HG02973 (cell line): ENCODE data around the gene KLK15.

ENCODE experiments used
- ATAC-seq: cut with Tn5 transposase; IDR thresholded peaks from one replicate; pipeline ENCODE4 v1.9.1; 2021; ENCODE audit warnings: moderate library complexity; ENCODE audit not compliant: unreplicated experiment

The KLK15 gene

GRCh38 chr19:50833117-50833801 lies at the start of gene KLK15:
Gene KLK15, minus strand, starts transcription at chr19:50833574. Its CDS starts 2,082 bp downstream, at chr19:50831492.
- ATAC-seq = no peak

GRCh38 chr19:50882188-50882587 lies 48.8 kb upstream of the KLK15 start:
- ATAC-seq = no peak

GRCh38 chr19:50880241-50880640 lies 46.9 kb upstream of the KLK15 start:
- no peak for ATAC-seq

- no peak for ATAC-seq
Measured at GRCh38 chr19:50878851-50879250, 45.5 kb upstream of the KLK15 start.

GRCh38 chr19:50877338-50877737 lies 44.0 kb upstream of the KLK15 start:
- no peak for ATAC-seq

- no peak for ATAC-seq
Measured at GRCh38 chr19:50876456-50876855, 43.1 kb upstream of the KLK15 start.

GRCh38 chr19:50875795-50876422 lies 42.5 kb upstream of the KLK15 start:
- no peak for ATAC-seq

- no peak for ATAC-seq
Measured at GRCh38 chr19:50874211-50874610, 40.8 kb upstream of the KLK15 start.

GRCh38 chr19:50873056-50873455 lies 39.7 kb upstream of the KLK15 start, which contains the start of gene KLK2:
Gene KLK2, plus strand, starts transcription at chr19:50873439. Its CDS starts 35 bp downstream, at chr19:50873474.
- no peak for ATAC-seq

- no peak for ATAC-seq
Measured at GRCh38 chr19:50870417-50871089, 37.2 kb upstream of the KLK15 start.

- no peak for ATAC-seq
Measured at GRCh38 chr19:50869479-50869878, 36.1 kb upstream of the KLK15 start.

GRCh38 chr19:50861496-50862286 lies 28.3 kb upstream of the KLK15 start:
- no peak for ATAC-seq

- no peak for ATAC-seq
Measured at GRCh38 chr19:50861010-50861409, 27.6 kb upstream of the KLK15 start.

- no peak for ATAC-seq
Measured at GRCh38 chr19:50859849-50860248, 26.5 kb upstream of the KLK15 start.

GRCh38 chr19:50858886-50859285 lies 25.5 kb upstream of the KLK15 start:
- no peak for ATAC-seq

- ATAC-seq = no peak
Measured at GRCh38 chr19:50857366-50857765, 24.0 kb upstream of the KLK15 start.

- ATAC-seq = no peak
Measured at GRCh38 chr19:50854636-50855410, 21.4 kb upstream of the KLK15 start, which contains the start of gene KLK3. Gene KLK3, plus strand, starts transcription at chr19:50854915. Its CDS starts 41 bp downstream, at chr19:50854956.

- ATAC-seq = no peak
Measured at GRCh38 chr19:50851620-50852019, 18.2 kb upstream of the KLK15 start.

- no peak for ATAC-seq
Measured at GRCh38 chr19:50850738-50851137, 17.4 kb upstream of the KLK15 start.

GRCh38 chr19:50844296-50844935 lies 11.0 kb upstream of the KLK15 start:
- ATAC-seq = no peak
